SU-DHL-6 (cell line): ENCODE measurements around the gene FRMPD4.

ENCODE experiments used
- H2AFZ ChIP-seq: fragments of 200-600 bp; sonication (generic); 2 replicates; pipeline ENCODE4 v1.6.1; 2014; ENCODE audit warnings: low read depth, mild to moderate bottlenecking, moderate library complexity, mixed read lengths, antibody characterized with exemption, low read length; ENCODE audit not compliant: severe bottlenecking
- H3F3A ChIP-seq: fragments of 200-600 bp; shearing (Covaris generic); 2 replicates; pipeline ENCODE4 v1.6.0; 2016; ENCODE audit warnings: antibody characterized with exemption, mild to moderate bottlenecking; ENCODE audit not compliant: insufficient read depth
- H3K27ac ChIP-seq: fragments of 200-600 bp; sonication (generic); 2 replicates; pipeline ENCODE4 v1.5.1; 2016; ENCODE audit warnings: low read depth, mild to moderate bottlenecking, low read length, moderate library complexity, mixed read lengths
- H3K27me3 ChIP-seq: fragments of 200-600 bp; sonication (generic), shearing (Covaris generic); 2 replicates; pipeline ENCODE4 v1.6.0; 2014; ENCODE audit warnings: mild to moderate bottlenecking, low read length
- H3K36me3 ChIP-seq: fragments of 200-600 bp; sonication (generic); 2 replicates; pipeline ENCODE4 v1.6.1; 2014; ENCODE audit warnings: mild to moderate bottlenecking, low read length, mixed read lengths
- H3K4me2 ChIP-seq: fragments of 300-600, 200-600 bp; shearing (Covaris generic), sonication (generic); 2 replicates; pipeline ENCODE4 v1.6.0; 2014; ENCODE audit warnings: low read length, low read depth, mild to moderate bottlenecking; ENCODE audit not compliant: poor library complexity, severe bottlenecking
- H3K4me3 ChIP-seq: fragments of 200-600 bp; sonication (generic); 2 replicates; pipeline ENCODE4 v1.5.1; 2014; ENCODE audit warnings: antibody characterized with exemption, low read length, mild to moderate bottlenecking, mixed read lengths; ENCODE audit not compliant: insufficient read depth, poor library complexity, severe bottlenecking
- H3K79me2 ChIP-seq: fragments of 200-600 bp; sonication (generic); 2 replicates; pipeline ENCODE4 v1.6.1; 2014; ENCODE audit warnings: mild to moderate bottlenecking, low read length, moderate library complexity; ENCODE audit not compliant: insufficient read depth
- H3K9ac ChIP-seq: fragments of 200-600 bp; sonication (generic); 2 replicates; pipeline ENCODE4 v1.7.0; 2014; ENCODE audit warnings: mild to moderate bottlenecking, low read length
- H3K9me2 ChIP-seq: fragments of 200-600 bp; sonication (generic); replicated peaks from 2 replicates; pipeline ENCODE4 v1.6.1; 2014; ENCODE audit warnings: low read length; ENCODE audit not compliant: insufficient read depth
- H3K9me3 ChIP-seq: fragments of 200-600 bp; sonication (generic); 2 replicates; pipeline ENCODE4 v1.6.1; 2014; ENCODE audit warnings: low read length, mixed read lengths; ENCODE audit not compliant: insufficient read depth
- H4K20me1 ChIP-seq: fragments of 200-600 bp; sonication (generic); 2 replicates; pipeline ENCODE4 v1.6.1; 2014; ENCODE audit warnings: low read depth, mild to moderate bottlenecking, antibody characterized with exemption, low read length, moderate library complexity, mixed read lengths
- CTCF ChIP-seq: fragments of 200-600 bp; sonication (generic); IDR thresholded peaks from one replicate; pipeline ENCODE4 v1.5.1; 2017; ENCODE audit warnings: antibody characterized with exemption, mild to moderate bottlenecking, low read length, moderate library complexity; ENCODE audit not compliant: insufficient read depth, poor library complexity, severe bottlenecking
- EZH2phosphoT487 ChIP-seq: fragments of 200-600 bp; sonication (generic), shearing (Covaris generic); conservative IDR thresholded peaks from 2 replicates; pipeline ENCODE4 v1.6.1; 2018; ENCODE audit warnings: mild to moderate bottlenecking, antibody characterized with exemption, low read length, moderate library complexity, mixed read lengths

Gene FRMPD4

GRCh38 chrX:12548341-12548740 lies 410.1 kb downstream of the FRMPD4 start:
- no peaks in the 10 kb centered on the region for H3K9me3 ChIP-seq
- H3K36me3 ChIP-seq: no peaks in the 10 kb centered on the region
- H2AFZ ChIP-seq: no peak overlapping the region
- no peaks in the 10 kb centered on the region for H3K9me2 ChIP-seq
- H3K27ac ChIP-seq: no peak overlapping the region
- H3K9ac ChIP-seq: no peak overlapping the region
- H3K4me2 ChIP-seq: no peak overlapping the region
- no peak for TF ChIP-seq CTCF
- no peak for TF ChIP-seq EZH2phosphoT487
- H3F3A ChIP-seq: no peaks in the 10 kb centered on the region
- no peaks in the 10 kb centered on the region for H4K20me1 ChIP-seq
- H3K79me2 ChIP-seq: no peaks in the 10 kb centered on the region
- no peaks in the 10 kb centered on the region for H3K27me3 ChIP-seq
- no peak overlapping the region for H3K4me3 ChIP-seq

GRCh38 chrX:12548746-12549145 lies 410.5 kb downstream of the FRMPD4 start:
- H2AFZ ChIP-seq: no peak overlapping the region
- no peaks in the 10 kb centered on the region for H3K9me3 ChIP-seq
- H3K27me3 ChIP-seq: no peaks in the 10 kb centered on the region
- H3K79me2 ChIP-seq: no peaks in the 10 kb centered on the region
- TF ChIP-seq EZH2phosphoT487: no peak
- no peak for TF ChIP-seq CTCF
- H4K20me1 ChIP-seq: no peaks in the 10 kb centered on the region
- no peak overlapping the region for H3K27ac ChIP-seq
- no peak overlapping the region for H3K4me2 ChIP-seq
- H3K4me3 ChIP-seq: no peak overlapping the region
- H3K36me3 ChIP-seq: no peaks in the 10 kb centered on the region
- no peak overlapping the region for H3K9ac ChIP-seq
- no peaks in the 10 kb centered on the region for H3K9me2 ChIP-seq
- H3F3A ChIP-seq: no peaks in the 10 kb centered on the region

GRCh38 chrX:12554206-12554605 lies 415.9 kb downstream of the FRMPD4 start:
- H4K20me1 ChIP-seq: no peaks in the 10 kb centered on the region
- no peaks in the 10 kb centered on the region for H3K27me3 ChIP-seq
- H3K4me2 ChIP-seq: no peak overlapping the region
- H3K79me2 ChIP-seq: no peaks in the 10 kb centered on the region
- H3K9me2 ChIP-seq: no peaks in the 10 kb centered on the region
- H3K36me3 ChIP-seq: no peaks in the 10 kb centered on the region
- H3K9ac ChIP-seq: no peak overlapping the region
- H3K4me3 ChIP-seq: no peak overlapping the region
- H3F3A ChIP-seq: no peaks in the 10 kb centered on the region
- no peak overlapping the region for H3K27ac ChIP-seq
- TF ChIP-seq EZH2phosphoT487 (no peak), CTCF (no peak)
- H3K9me3 ChIP-seq: no peaks in the 10 kb centered on the region
- H2AFZ ChIP-seq: no peak overlapping the region

- H3K4me2 ChIP-seq: no peak overlapping the region
- TF ChIP-seq EZH2phosphoT487 (no peak), CTCF (no peak)
- no peak overlapping the region for H3K4me3 ChIP-seq
- H3K36me3 ChIP-seq: no peaks in the 10 kb centered on the region
- H4K20me1 ChIP-seq: no peaks in the 10 kb centered on the region
- H3K27ac ChIP-seq: no peak overlapping the region
- H3K9ac ChIP-seq: no peak overlapping the region
- no peaks in the 10 kb centered on the region for H3K27me3 ChIP-seq
- no peaks in the 10 kb centered on the region for H3K9me2 ChIP-seq
- H2AFZ ChIP-seq: no peak overlapping the region
- H3K79me2 ChIP-seq: no peaks in the 10 kb centered on the region
- no peaks in the 10 kb centered on the region for H3K9me3 ChIP-seq
- no peaks in the 10 kb centered on the region for H3F3A ChIP-seq
Measured at GRCh38 chrX:12563121-12563520, 424.8 kb downstream of the FRMPD4 start.
